ENCODE data around the gene TNRC6C. TPM values are rescaled to one million over a fixed set of nuclear protein-coding genes. Genes with fewer than 3 reads are reported as not detected.

Gene TNRC6C
- total RNA-seq, 4 donors from 2014 or later, result 15.8 to 30.3 (median 27.7) TPM

DNA sequence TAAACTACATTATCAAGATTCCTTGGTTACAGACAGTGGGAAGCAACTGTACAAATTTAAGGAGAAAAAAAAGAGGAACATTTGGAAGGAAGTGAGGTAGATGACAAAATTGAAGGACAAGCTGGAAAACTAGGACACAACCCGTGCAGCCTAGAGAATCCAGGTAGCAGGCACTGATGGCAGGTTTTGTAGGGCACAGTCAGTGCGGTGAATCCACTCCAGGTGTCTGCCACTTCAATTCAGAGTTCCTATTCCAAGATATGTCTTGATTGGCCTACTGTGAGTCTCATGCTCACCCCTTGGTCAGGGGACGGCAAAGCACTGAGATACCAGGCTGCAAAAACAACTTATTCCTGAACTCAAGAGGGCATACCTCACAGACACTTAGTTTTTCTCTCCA lies 37.8 kb downstream of the TNRC6C start:
- Histone ChIP-seq H3K27ac (peak overlapping the region in 1 of 4 donors; percentile 49), H3K36me3 (no peaks in the 10 kb centered on the region), H3K4me3 (no peak overlapping the region), H3K9me3 (no peaks in the 10 kb centered on the region), H3K4me1 (peaks cover 4 to 76% (median 24%) of the 10 kb centered on the region in 3 donors), H3K27me3 (no peaks in the 10 kb centered on the region)
- WGBS, 2 donors (ENCODE audit: low coverage in 1 of 2), result 88% methylated on average over 3 of the region's 3 CpGs; no CpG with 5 or more reads in 1 of the 2 donors
- TF ChIP-seq POLR2A (IDR thresholded peaks at IDR 0.05) (no peak), POLR2AphosphoS5 (IDR thresholded peaks at IDR 0.05) (no peak), EP300 (IDR thresholded peaks at IDR 0.05) (no peak)
- TF ChIP-seq, protein P1, sequence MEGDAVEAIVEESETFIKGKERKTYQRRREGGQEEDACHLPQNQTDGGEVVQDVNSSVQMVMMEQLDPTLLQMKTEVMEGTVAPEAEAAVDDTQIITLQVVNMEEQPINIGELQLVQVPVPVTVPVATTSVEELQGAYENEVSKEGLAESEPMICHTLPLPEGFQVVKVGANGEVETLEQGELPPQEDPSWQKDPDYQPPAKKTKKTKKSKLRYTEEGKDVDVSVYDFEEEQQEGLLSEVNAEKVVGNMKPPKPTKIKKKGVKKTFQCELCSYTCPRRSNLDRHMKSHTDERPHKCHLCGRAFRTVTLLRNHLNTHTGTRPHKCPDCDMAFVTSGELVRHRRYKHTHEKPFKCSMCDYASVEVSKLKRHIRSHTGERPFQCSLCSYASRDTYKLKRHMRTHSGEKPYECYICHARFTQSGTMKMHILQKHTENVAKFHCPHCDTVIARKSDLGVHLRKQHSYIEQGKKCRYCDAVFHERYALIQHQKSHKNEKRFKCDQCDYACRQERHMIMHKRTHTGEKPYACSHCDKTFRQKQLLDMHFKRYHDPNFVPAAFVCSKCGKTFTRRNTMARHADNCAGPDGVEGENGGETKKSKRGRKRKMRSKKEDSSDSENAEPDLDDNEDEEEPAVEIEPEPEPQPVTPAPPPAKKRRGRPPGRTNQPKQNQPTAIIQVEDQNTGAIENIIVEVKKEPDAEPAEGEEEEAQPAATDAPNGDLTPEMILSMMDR (IDR thresholded peaks at IDR 0.05), result no peak
- no peak for ATAC-seq

DNA sequence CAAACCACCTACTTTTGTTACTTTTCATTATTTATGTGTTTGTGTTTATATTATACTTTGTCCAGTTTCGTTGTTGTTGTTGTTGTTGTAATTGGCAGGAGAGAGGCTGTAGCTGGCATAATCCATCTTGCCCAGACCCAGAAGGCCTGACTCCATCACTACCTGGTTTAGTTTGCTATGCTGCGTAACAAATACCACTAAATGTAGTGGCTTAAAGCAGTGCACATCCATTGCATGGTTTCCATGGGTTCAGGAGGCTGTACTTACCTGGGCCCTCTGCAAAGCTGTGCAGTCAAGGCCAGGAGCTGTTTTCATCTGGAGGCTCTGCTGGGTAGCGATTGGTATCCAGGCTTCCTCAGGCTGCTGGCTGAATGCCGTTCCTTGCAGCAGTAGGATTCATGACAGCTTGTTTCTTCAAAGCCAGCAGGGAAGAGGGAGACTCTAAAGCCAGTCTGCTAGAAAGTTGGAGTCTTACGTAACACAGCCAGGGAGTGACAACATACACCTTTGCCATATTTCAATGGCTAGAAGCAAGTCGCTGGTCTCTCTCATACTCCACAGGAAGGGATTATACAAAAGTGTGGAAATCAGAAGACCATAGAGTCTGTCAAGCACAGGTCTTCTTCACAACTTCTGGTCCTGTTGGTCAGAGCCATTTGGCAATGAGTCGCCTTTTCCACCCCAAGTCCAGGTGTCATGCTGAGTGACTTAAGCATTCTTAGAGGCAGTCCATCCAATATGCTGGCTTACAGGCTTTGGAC lies 41.1 kb downstream of the TNRC6C start:
- Histone ChIP-seq H3K9me3 (no peaks in the 10 kb centered on the region), H3K4me1 (peaks cover 4 to 89% (median 24%) of the 10 kb centered on the region in 3 donors), H3K36me3 (no peaks in the 10 kb centered on the region), H3K4me3 (no peak overlapping the region), H3K27me3 (no peaks in the 10 kb centered on the region), H3K27ac (peak overlapping the region in 1 of 4 donors; percentile 20)
- TF ChIP-seq POLR2A (IDR thresholded peaks at IDR 0.05) (no peak), EP300 (IDR thresholded peaks at IDR 0.05) (no peak), POLR2AphosphoS5 (IDR thresholded peaks at IDR 0.05) (no peak)
- TF ChIP-seq, protein P1 (IDR thresholded peaks at IDR 0.05), result no peak
- 87 to 91% methylated on average over 6 to 7 of the region's 7 CpGs for WGBS, 2 donors (ENCODE audit: low coverage in 1 of 2)
- peak; percentile 22 for ATAC-seq

DNA sequence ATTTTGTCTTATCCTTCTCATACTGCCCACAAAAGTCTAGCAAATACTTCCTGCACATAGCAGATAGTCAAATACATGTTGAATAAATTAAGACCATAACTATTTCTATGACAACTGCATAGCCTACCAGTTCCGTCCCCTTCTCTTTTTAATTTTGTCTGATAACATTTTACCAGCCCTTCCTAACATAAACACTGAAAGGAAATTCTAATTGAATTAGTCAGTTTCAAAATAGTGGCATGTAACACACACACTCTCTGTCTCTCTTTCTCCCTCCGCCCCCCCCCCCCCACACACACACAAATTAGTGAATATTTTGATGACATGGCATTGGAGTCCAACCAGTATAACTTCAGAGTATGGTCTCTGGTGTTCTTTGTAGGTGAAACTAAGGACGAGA lies 41.8 kb downstream of the TNRC6C start:
- Histone ChIP-seq H3K27me3 (no peaks in the 10 kb centered on the region), H3K4me3 (no peak overlapping the region), H3K4me1 (peaks cover 4 to 83% (median 19%) of the 10 kb centered on the region in 3 donors), H3K36me3 (peaks cover 0 to 2% of the 10 kb centered on the region in 2 donors), H3K27ac (no peak overlapping the region), H3K9me3 (no peaks in the 10 kb centered on the region)
- ATAC-seq, result no peak
- TF ChIP-seq POLR2A (IDR thresholded peaks at IDR 0.05) (no peak), POLR2AphosphoS5 (IDR thresholded peaks at IDR 0.05) (no peak), EP300 (IDR thresholded peaks at IDR 0.05) (no peak)
- TF ChIP-seq, protein P1 (IDR thresholded peaks at IDR 0.05), result no peak
- 36 to 38% methylated on average over 2 to 3 of the region's 3 CpGs for WGBS, 2 donors (ENCODE audit: low coverage in 1 of 2)

DNA sequence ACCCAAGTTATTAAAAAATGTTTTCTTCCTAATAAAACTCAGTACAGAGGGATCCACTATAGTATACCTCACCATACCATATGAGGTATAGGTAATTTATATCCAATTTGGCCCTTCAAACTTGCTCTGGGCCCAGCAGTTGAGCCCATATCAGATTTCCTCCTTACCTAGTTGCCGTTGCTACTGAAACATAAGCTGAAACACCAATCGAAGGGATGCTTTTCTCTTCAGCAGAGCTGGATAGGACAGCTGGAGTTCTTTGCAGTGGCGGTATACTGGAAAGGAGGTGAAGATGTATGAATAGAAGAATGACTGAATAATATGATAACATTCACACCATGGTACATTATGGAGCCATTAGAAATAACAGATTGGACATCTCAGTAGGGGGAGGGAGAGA lies 42.7 kb downstream of the TNRC6C start:
- Histone ChIP-seq H3K27ac (peak overlapping the region in 1 of 4 donors; percentile 0), H3K4me1 (peaks cover 3 to 74% (median 19%) of the 10 kb centered on the region in 3 donors), H3K9me3 (no peaks in the 10 kb centered on the region), H3K36me3 (peaks cover 0 to 8% of the 10 kb centered on the region in 2 donors), H3K4me3 (no peak overlapping the region), H3K27me3 (no peaks in the 10 kb centered on the region)
- TF ChIP-seq POLR2A (IDR thresholded peaks at IDR 0.05) (no peak), POLR2AphosphoS5 (IDR thresholded peaks at IDR 0.05) (no peak), EP300 (IDR thresholded peaks at IDR 0.05) (no peak)
- TF ChIP-seq, protein P1 (IDR thresholded peaks at IDR 0.05), result no peak
- 42 to 56% methylated on average over 2 to 3 of the region's 3 CpGs for WGBS, 2 donors (ENCODE audit: low coverage in 1 of 2)
- ATAC-seq, result no peak

DNA sequence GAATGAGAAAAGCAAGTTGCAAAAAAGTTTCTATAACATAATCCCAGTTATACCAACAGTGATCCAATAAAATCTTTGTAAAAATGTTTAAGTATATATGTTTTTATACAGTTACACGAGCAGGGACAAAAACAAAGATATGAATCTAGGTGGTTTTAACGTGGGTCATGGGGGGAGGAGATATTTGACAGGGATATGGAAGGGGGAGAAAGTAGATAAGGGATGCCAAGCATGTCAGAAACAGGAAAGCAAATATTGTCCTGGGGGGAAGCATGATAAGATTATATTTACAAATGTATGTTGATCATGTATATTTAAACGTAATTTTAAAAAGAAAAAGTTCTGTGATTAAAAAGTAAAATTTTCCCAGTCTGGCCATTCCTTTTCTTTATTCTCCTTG lies 43.1 kb downstream of the TNRC6C start:
- ATAC-seq, result no peak
- Histone ChIP-seq H3K4me1 (peaks cover under 1 to 70% (median 19%) of the 10 kb centered on the region in 3 donors), H3K27me3 (no peaks in the 10 kb centered on the region), H3K4me3 (no peak overlapping the region), H3K27ac (no peak overlapping the region), H3K36me3 (peaks cover 0 to 8% of the 10 kb centered on the region in 2 donors), H3K9me3 (no peaks in the 10 kb centered on the region)
- WGBS, 2 donors (ENCODE audit: low coverage in 1 of 2), result 40 to 52% methylated on average over 3 of the region's 3 CpGs
- TF ChIP-seq POLR2AphosphoS5 (IDR thresholded peaks at IDR 0.05) (no peak), EP300 (IDR thresholded peaks at IDR 0.05) (no peak), POLR2A (IDR thresholded peaks at IDR 0.05) (no peak)
- TF ChIP-seq, protein P1 (IDR thresholded peaks at IDR 0.05), result no peak
